HG03175 (cell line): ENCODE data around the gene RHBDL1.

Experiments used
- ATAC-seq: cut with Tn5 transposase; IDR thresholded peaks from one replicate; pipeline ENCODE4 v1.9.1; 2021; ENCODE audit warnings: mild to moderate bottlenecking, moderate library complexity; ENCODE audit not compliant: unreplicated experiment

Gene RHBDL1

GRCh38 chr16:674968-675883 lies at the start of gene RHBDL1:
RHBDL1 (plus strand) TSS chr16:675671; CDS start chr16:675791, 120 bp downstream.
- ATAC-seq = no peak

GRCh38 chr16:625977-626765 lies 49.3 kb upstream of the RHBDL1 start:
- no peak for ATAC-seq

GRCh38 chr16:626787-627453 lies 48.6 kb upstream of the RHBDL1 start:
- ATAC-seq = no peak

DNA sequence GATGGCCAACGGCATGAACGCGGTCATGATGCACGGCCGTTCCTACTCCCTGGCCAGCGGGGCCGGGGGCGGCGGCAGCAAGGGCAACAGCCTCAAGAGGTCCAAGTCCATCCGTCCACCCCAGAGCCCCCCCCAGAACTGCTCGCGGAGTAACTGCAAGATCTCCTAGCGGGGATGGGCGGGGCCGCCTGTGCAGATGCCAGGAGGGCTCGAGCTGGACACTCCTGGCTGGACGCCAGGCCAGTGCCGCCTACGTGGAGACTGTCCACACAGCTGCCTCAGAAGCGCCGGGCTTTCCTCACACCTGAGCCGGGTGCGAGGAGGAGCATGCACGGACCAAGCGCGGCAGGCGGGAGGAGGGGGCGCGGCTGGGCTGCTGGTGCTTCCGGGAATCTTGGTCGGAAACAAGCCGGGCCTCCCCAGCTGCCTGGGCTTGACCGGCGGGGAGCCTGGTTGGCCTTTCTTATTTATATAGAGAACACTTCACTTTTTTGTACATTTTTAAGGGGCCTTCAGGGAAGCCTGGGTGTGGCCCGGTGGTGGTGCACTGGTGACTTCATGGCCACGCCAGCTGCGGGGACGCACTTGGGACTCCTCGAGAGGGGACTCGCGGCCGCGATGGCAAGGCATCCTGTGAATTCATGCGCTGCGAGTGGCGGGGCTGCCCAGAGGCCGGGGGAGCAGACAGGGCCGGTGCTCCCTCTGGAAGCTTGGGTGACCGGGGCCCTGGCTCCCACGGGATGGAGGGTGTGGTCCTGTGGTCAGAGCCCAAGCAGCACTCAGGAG lies 47.8 kb upstream of the RHBDL1 start:
- no peak for ATAC-seq

GRCh38 chr16:628321-629061 lies 47.0 kb upstream of the RHBDL1 start:
- no peak for ATAC-seq

DNA sequence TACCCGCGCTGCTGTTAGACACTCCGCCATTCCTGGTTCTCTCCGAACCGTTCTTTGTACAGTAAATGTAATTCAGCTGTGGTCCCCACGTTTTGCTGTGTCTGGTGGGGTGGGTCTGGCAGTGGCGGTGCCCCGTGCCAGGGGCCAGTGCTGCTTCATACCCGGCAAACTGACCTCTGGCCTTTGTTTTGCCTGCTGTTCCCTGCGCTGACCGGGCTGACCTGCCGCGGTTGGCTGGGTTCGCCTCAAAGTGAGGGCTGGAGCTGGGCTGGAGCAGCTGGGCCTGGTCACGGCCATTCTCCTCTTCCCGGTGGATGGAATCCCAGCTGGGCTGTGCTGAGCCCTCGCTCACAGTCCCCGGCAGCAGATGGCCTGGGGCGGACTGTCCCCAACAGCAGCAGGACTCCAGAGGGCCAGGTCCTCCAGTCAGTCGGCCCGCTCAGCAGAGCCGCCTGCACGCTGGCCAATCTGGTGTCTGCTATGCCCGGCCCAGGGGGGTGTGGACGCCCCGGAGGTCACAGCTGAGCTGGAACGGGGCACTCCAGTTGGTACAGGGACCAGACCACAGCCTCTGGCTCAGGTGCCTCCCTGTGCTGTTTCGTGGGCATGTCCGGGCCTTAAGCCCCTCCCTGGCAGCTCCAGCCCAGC lies 46.2 kb upstream of the RHBDL1 start:
- no peak for ATAC-seq

GRCh38 chr16:629833-630248 lies 45.6 kb upstream of the RHBDL1 start:
- no peak for ATAC-seq

DNA sequence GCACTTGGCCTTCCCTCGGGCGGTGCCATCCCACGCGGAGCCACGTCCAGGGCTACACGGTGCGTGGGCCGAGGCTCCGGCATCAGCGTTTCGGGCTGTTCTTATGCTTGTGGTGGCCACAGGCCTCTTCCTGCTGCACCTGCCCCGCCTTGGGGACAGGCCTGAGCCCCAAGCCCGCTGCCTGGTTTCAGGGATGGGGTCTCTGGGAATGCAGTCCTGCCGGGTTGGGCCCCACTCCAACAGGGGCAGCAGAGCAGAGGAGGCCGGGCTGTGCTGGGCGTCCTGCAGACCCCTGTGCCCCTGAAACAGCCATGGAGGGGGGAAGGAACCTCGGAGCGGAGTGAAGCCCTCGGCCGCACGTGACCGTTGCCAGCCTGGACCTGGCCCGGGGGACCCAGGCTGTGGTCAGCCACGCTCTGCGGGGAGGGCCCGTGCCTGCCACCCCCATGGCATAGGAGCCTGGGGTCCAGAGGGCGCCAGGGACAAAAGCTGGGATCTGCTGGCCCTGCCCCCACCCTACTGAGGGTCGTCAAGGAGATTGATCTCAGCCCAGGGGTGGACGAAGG lies 45.1 kb upstream of the RHBDL1 start:
- ATAC-seq = no peak

GRCh38 chr16:630815-631405 lies 44.6 kb upstream of the RHBDL1 start, which contains the start of gene WFIKKN1:
WFIKKN1 (plus strand) TSS chr16:630985; CDS start chr16:631254, 269 bp downstream.
- ATAC-seq = no peak

GRCh38 chr16:631808-632358 lies 43.6 kb upstream of the RHBDL1 start:
- ATAC-seq = no peak

DNA sequence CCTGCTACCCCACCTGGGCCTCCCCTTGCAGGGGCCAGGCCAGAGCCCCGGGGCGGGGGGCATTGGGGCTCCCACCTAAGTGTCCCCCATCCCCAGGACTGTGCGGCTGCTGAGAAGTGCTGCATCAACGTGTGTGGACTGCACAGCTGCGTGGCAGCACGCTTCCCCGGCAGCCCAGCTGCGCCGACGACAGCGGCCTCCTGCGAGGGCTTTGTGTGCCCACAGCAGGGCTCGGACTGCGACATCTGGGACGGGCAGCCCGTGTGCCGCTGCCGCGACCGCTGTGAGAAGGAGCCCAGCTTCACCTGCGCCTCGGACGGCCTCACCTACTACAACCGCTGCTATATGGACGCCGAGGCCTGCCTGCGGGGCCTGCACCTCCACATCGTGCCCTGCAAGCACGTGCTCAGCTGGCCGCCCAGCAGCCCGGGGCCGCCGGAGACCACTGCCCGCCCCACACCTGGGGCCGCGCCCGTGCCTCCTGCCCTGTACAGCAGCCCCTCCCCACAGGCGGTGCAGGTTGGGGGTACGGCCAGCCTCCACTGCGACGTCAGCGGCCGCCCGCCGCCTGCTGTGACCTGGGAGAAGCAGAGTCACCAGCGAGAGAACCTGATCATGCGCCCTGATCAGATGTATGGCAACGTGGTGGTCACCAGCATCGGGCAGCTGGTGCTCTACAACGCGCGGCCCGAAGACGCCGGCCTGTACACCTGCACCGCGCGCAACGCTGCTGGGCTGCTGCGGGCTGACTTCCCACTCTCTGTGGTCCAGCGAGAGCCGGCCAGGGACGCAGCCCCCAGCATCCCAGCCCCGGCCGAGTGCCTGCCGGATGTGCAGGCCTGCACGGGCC lies 42.8 kb upstream of the RHBDL1 start:
- ATAC-seq = no peak

DNA sequence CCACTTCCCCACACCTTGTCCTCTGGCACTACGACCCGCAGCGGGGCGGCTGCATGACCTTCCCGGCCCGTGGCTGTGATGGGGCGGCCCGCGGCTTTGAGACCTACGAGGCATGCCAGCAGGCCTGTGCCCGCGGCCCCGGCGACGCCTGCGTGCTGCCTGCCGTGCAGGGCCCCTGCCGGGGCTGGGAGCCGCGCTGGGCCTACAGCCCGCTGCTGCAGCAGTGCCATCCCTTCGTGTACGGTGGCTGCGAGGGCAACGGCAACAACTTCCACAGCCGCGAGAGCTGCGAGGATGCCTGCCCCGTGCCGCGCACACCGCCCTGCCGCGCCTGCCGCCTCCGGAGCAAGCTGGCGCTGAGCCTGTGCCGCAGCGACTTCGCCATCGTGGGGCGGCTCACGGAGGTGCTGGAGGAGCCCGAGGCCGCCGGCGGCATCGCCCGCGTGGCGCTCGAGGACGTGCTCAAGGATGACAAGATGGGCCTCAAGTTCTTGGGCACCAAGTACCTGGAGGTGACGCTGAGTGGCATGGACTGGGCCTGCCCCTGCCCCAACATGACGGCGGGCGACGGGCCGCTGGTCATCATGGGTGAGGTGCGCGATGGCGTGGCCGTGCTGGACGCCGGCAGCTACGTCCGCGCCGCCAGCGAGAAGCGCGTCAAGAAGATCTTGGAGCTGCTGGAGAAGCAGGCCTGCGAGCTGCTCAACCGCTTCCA lies 42.0 kb upstream of the RHBDL1 start:
- no peak for ATAC-seq

- no peak for ATAC-seq
Observed at GRCh38 chr16:634051-634670, 41.3 kb upstream of the RHBDL1 start.

DNA sequence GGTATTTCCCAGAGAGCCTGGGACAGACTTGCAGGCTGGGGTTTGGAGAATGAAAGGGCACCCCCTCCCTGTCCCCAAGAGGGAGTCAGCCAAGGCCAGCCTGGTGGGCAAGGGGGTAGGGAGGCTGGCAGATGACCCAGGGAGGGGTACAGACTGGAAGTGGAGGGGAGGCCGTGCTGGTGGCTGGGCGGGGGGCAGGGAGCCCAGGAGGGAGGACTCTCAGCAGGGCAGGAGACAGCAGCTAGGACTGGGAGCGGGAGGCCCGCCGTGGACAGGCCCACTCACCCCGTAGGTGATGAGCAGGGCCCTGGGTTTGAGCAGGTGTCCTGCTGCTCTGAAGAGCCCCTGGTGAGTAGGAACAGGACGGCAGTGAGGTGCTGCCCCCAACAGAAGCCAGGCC lies 40.5 kb upstream of the RHBDL1 start:
- no peak for ATAC-seq

- ATAC-seq = no peak
Observed at GRCh38 chr16:635573-636205, 39.8 kb upstream of the RHBDL1 start.
